Measurements from ENCODE around the gene NAPB.

DNA sequence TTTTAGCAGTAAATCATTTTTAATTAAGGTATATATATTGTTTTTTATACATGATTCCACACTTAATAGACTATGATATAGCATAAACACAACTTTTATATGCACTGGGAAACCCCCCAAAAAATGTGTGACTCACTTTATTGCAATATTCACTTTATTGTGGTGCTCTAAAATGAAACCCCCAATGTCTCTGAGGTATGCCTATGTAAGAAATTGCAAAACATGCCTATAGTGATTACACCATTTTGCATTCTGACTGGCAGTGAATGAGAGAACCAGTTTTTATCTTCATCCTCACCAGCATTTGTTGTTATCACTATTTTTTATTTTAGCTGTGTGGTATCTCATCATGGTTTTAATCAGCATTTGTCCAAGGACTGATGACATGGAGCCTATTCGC is 39.9 kb upstream of the NAPB start:
- TF ChIP-seq, protein P1, sequence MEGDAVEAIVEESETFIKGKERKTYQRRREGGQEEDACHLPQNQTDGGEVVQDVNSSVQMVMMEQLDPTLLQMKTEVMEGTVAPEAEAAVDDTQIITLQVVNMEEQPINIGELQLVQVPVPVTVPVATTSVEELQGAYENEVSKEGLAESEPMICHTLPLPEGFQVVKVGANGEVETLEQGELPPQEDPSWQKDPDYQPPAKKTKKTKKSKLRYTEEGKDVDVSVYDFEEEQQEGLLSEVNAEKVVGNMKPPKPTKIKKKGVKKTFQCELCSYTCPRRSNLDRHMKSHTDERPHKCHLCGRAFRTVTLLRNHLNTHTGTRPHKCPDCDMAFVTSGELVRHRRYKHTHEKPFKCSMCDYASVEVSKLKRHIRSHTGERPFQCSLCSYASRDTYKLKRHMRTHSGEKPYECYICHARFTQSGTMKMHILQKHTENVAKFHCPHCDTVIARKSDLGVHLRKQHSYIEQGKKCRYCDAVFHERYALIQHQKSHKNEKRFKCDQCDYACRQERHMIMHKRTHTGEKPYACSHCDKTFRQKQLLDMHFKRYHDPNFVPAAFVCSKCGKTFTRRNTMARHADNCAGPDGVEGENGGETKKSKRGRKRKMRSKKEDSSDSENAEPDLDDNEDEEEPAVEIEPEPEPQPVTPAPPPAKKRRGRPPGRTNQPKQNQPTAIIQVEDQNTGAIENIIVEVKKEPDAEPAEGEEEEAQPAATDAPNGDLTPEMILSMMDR (IDR thresholded peaks at IDR 0.05 in 2 of 3, conservative IDR thresholded peaks at IDR 0.05 in 1 of 3; ENCODE audit: control insufficient read depth in 2 of 3, extremely low read depth in 1 of 3, insufficient read depth in 1 of 3, low read depth in 3 of 3, low read length in 3 of 3): no peak
- TF ChIP-seq ZNF384 (IDR thresholded peaks at IDR 0.05; ENCODE audit: borderline replicate concordance, low read depth, low read length): no peak
- no peak for TF ChIP-seq BMI1 (IDR thresholded peaks at IDR 0.05; ENCODE audit: borderline replicate concordance)
- TF ChIP-seq CEBPB (IDR thresholded peaks at IDR 0.05; ENCODE audit: borderline replicate concordance in 1 of 2, low read depth in 2 of 2, low read length in 2 of 2): no peak
- no peak for TF ChIP-seq POU2F2 (IDR thresholded peaks at IDR 0.05; ENCODE audit: borderline replicate concordance, low read depth, low read length)
- TF ChIP-seq SMAD1 (IDR thresholded peaks at IDR 0.05; ENCODE audit: low read depth, partially characterized antibody): no peak

Data from GM12878 (cell line).